Thymus (tissue), 11 donors: ENCODE results near the gene HACE1. TPM values are rescaled to one million over a fixed set of nuclear protein-coding genes. Genes with fewer than 3 reads are reported as not detected.
A peak's percentile ranks its signal among the peaks of the same experiment; 100 is the strongest.

Experiments
- DNase-seq, 9 donors: peaks; one replicate each; pipeline ENCODE4 v3.0.0-alpha.2; 2013; ENCODE audit warnings: low spot score in 9 of 9, low read depth in 6 of 9, missing footprints in 1 of 9
- H3K27ac ChIP-seq, 2 donors: one replicate each; pipeline ENCODE4 v1.5.1; 2013; ENCODE audit warnings: control low read depth in 1 of 2, low read depth in 1 of 2, low read length in 1 of 2, mild to moderate bottlenecking in 1 of 2, moderate library complexity in 1 of 2
- H3K27me3 ChIP-seq, 2 donors: one replicate each; pipeline ENCODE4 v1.5.1; 2013; ENCODE audit warnings: low read length in 1 of 2; ENCODE audit not compliant: control insufficient read depth in 2 of 2, insufficient read depth in 1 of 2
- H3K36me3 ChIP-seq, 2 donors: one replicate each; pipeline ENCODE4 v1.5.1; 2013; ENCODE audit warnings: low read length in 1 of 2, mild to moderate bottlenecking in 1 of 2, moderate library complexity in 1 of 2; ENCODE audit not compliant: control insufficient read depth in 2 of 2, insufficient read depth in 2 of 2
- H3K4me1 ChIP-seq, 2 donors: one replicate each; pipeline ENCODE4 v1.5.1; 2013; ENCODE audit warnings: low read length in 2 of 2; ENCODE audit not compliant: control insufficient read depth in 2 of 2, insufficient read depth in 2 of 2
- H3K4me3 ChIP-seq, 2 donors: one replicate each; pipeline ENCODE4 v1.5.1; 2013; ENCODE audit warnings: low read length in 2 of 2, control low read depth in 1 of 2, mild to moderate bottlenecking in 1 of 2
- H3K9me3 ChIP-seq, 2 donors: one replicate each; pipeline ENCODE4 v1.5.1; 2013; ENCODE audit warnings: low read length in 1 of 2, mild to moderate bottlenecking in 1 of 2; ENCODE audit not compliant: control insufficient read depth in 2 of 2, insufficient read depth in 1 of 2
- WGBS: extraction: QIAGEN DNeasy Blood & Tissue Kit; methylation state at CpG from one replicate; pipeline ENCODE4 v1.1.7; 2013; 5-methylcytosine and 5-hydroxymethylcytosine counted together
- polyA plus RNA-seq: library from polyadenylated mRNA; stranded (reverse); fragments of 200-250 nt; gene quantifications from one replicate; pipeline ENCODE4 v1.2.3, GENCODE V29; 2013
- total RNA-seq: library from RNA; stranded (reverse); fragments of 120-200 nt; gene quantifications from one replicate; pipeline ENCODE4 v1.2.4, GENCODE V29; 2013
- donor health status: healthy.

HACE1 gene
- total and polyA plus RNA-seq, 2 donors: 9.9 to 17.3 TPM

DNA sequence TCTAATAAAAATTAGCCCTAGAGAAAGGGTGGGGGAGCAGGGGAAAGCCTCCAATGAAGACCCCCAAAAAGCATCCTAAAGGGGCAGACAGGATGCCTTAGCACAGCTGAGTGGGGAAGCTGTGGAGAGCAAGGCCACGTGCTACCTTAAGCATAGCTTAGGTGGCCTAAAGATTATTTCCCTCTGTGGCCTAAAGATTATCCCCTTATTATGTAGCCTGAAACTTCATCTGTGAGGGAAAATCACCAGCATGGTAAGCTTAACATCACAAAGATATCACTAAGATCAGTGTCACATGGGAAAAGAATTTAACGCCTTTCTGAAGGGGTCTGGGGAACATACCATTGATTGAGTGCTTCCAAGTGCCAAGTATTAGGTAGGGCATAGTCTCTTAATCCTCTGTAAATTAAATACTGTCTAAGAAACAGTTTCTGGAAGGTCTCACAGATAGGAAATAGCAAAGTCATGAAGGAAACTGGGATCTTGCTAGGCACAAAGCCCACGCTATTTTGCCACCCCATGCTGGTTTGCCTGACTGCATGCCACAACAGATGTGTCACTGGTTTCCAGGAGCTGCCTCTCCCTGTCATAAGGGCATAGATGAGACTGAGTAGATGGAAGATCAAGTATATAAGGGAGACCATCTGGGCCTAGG is 170.0 kb downstream of the HACE1 start:
- no peaks in the 10 kb centered on the region for H3K27me3 ChIP-seq
- no peaks in the 10 kb centered on the region for H3K9me3 ChIP-seq
- no peak for DNase-seq
- no peak overlapping the region for H3K4me3 ChIP-seq
- H3K27ac ChIP-seq: no peak overlapping the region
- WGBS: 91% methylated on average over 3 of the region's 3 CpGs
- H3K4me1 ChIP-seq: no peaks in the 10 kb centered on the region
- H3K36me3 ChIP-seq: no peaks in the 10 kb centered on the region

- no peaks in the 10 kb centered on the region for H3K27me3 ChIP-seq
- 94% methylated on average over 3 of the region's 3 CpGs for WGBS
- no peaks in the 10 kb centered on the region for H3K9me3 ChIP-seq
Observed at GRCh38 chr6:104688283-104688969, 171.3 kb downstream of the HACE1 start.

GRCh38 chr6:104686550-104687175 is 173.1 kb downstream of the HACE1 start:
- WGBS: 94% methylated on average over 6 of the region's 6 CpGs
- H3K9me3 ChIP-seq: no peaks in the 10 kb centered on the region
- H3K4me3 ChIP-seq: no peak overlapping the region
- no peak for DNase-seq
- no peak overlapping the region for H3K27ac ChIP-seq
- no peaks in the 10 kb centered on the region for H3K27me3 ChIP-seq
- no peaks in the 10 kb centered on the region for H3K36me3 ChIP-seq
- H3K4me1 ChIP-seq: no peaks in the 10 kb centered on the region

More at GRCh38 chr6:104688283-104688969, 171.3 kb downstream of the HACE1 start:
- Histone ChIP-seq H3K4me3 (no peak overlapping the region), H3K27ac (no peak overlapping the region), H3K36me3 (no peaks in the 10 kb centered on the region), H3K4me1 (no peaks in the 10 kb centered on the region)
- DNase-seq: no peak

- Histone ChIP-seq H3K4me3 (no peak overlapping the region), H3K27ac (no peak overlapping the region), H3K9me3 (no peaks in the 10 kb centered on the region), H3K36me3 (no peaks in the 10 kb centered on the region), H3K4me1 (no peaks in the 10 kb centered on the region), H3K27me3 (no peaks in the 10 kb centered on the region)
- DNase-seq: no peak
- 97% methylated on average over 6 of the region's 6 CpGs for WGBS
Observed at GRCh38 chr6:104685871-104686549, 173.7 kb downstream of the HACE1 start.

DNA sequence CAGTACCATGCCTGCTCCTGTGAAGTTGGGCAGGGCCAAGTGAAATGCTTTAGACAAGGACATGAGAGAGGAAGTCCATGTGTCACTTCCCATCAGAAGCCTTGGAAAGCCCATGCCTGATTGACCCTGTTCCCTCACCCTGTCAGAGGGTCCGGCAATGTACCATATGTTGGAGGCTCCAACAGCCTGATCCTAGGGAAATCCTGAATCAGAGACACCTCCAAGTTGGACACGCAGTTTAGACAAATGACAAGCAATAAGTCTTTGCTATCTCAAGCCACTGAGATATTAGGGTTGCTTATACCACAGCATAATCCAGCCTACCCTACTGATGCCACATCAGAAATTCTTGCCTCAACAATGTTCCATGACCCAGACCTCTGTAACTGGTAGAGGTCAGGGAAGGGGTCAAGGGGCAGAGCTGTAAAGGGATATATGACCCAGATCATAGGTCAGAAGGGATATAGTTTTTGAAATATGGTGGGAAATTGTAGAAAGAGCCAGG is 174.8 kb downstream of the HACE1 start:
- Histone ChIP-seq H3K4me1 (no peaks in the 10 kb centered on the region), H3K27ac (no peak overlapping the region), H3K9me3 (no peaks in the 10 kb centered on the region), H3K27me3 (no peaks in the 10 kb centered on the region), H3K36me3 (no peaks in the 10 kb centered on the region), H3K4me3 (no peak overlapping the region)
- 97% methylated on average over 2 of the region's 2 CpGs for WGBS
- DNase-seq: no peak

- Histone ChIP-seq H3K9me3 (no peaks in the 10 kb centered on the region), H3K36me3 (no peaks in the 10 kb centered on the region), H3K27me3 (no peaks in the 10 kb centered on the region), H3K4me3 (no peak overlapping the region), H3K4me1 (no peaks in the 10 kb centered on the region), H3K27ac (no peak overlapping the region)
- DNase-seq: no peak
- 95% methylated on average over 4 of the region's 4 CpGs for WGBS
Observed at GRCh38 chr6:104683809-104684208, 175.9 kb downstream of the HACE1 start.

- H3K27me3 ChIP-seq: no peaks in the 10 kb centered on the region
- no peak overlapping the region for H3K27ac ChIP-seq
- peak in 8 of 9 donors; percentile 24 to 77 (median 53) for DNase-seq
- H3K4me1 ChIP-seq: no peaks in the 10 kb centered on the region
- 71% methylated on average over 15 of the region's 15 CpGs for WGBS
- no peaks in the 10 kb centered on the region for H3K9me3 ChIP-seq
- H3K4me3 ChIP-seq: no peak overlapping the region
- no peaks in the 10 kb centered on the region for H3K36me3 ChIP-seq
Observed at GRCh38 chr6:104682722-104683643, 176.7 kb downstream of the HACE1 start.

- Histone ChIP-seq H3K4me1 (no peaks in the 10 kb centered on the region), H3K36me3 (no peaks in the 10 kb centered on the region), H3K4me3 (no peak overlapping the region), H3K27ac (no peak overlapping the region), H3K9me3 (no peaks in the 10 kb centered on the region), H3K27me3 (no peaks in the 10 kb centered on the region)
- WGBS: 77% methylated on average over 2 of the region's 2 CpGs
- no peak for DNase-seq
Observed at GRCh38 chr6:104680539-104680938, 179.2 kb downstream of the HACE1 start.
